GM12875 (cell line): ENCODE measurements around the gene UQCR10.

ENCODE experiments used
- H3K4me3 ChIP-seq: one replicate; pipeline ENCODE4 v1.5.1; 2011; ENCODE audit warnings: low read depth, low read length, control low read depth
- TF ChIP-seq, protein P1 (sequence below): IDR thresholded peaks from 2 replicates; pipeline ENCODE4 v1.5.1; 2011; ENCODE audit warnings: low read depth, mild to moderate bottlenecking, control low read depth, inconsistent platforms, low read length, moderate library complexity, borderline replicate concordance; ENCODE audit not compliant: insufficient read depth

UQCR10 gene

GRCh38 chr22:29798801-29799200 is 31.6 kb downstream of the UQCR10 start:
- no peak overlapping the region for H3K4me3 ChIP-seq
- TF ChIP-seq, protein P1, sequence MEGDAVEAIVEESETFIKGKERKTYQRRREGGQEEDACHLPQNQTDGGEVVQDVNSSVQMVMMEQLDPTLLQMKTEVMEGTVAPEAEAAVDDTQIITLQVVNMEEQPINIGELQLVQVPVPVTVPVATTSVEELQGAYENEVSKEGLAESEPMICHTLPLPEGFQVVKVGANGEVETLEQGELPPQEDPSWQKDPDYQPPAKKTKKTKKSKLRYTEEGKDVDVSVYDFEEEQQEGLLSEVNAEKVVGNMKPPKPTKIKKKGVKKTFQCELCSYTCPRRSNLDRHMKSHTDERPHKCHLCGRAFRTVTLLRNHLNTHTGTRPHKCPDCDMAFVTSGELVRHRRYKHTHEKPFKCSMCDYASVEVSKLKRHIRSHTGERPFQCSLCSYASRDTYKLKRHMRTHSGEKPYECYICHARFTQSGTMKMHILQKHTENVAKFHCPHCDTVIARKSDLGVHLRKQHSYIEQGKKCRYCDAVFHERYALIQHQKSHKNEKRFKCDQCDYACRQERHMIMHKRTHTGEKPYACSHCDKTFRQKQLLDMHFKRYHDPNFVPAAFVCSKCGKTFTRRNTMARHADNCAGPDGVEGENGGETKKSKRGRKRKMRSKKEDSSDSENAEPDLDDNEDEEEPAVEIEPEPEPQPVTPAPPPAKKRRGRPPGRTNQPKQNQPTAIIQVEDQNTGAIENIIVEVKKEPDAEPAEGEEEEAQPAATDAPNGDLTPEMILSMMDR: no peak

DNA sequence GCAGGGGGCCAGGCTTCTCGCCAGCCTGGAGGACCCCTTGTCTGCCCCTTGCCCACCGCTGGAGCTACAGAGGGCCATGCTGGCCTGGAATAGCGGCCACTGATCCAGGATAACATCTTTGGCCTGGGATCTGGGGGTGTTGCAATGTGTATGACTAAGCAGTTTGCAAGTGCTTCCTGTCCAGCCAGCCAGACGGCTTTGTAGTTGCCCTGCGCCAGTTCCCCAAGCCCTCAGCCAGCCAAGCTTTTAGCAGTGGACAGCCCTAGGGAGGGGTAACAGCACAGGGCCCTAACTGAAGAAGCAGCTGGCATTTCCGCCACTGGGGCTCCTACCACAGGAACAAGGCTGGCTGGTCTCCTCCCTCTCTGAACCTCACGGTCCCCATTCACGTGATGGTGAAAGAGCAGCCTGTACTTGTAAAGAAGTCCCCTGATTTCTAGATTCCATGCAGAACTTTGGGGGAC is 32.1 kb downstream of the UQCR10 start:
- H3K4me3 ChIP-seq: no peak overlapping the region
- TF ChIP-seq, protein P1: no peak

GRCh38 chr22:29801153-29801552 is 34.0 kb downstream of the UQCR10 start:
- H3K4me3 ChIP-seq: no peak overlapping the region
- TF ChIP-seq, protein P1: no peak

GRCh38 chr22:29801796-29802195 is 34.6 kb downstream of the UQCR10 start:
- TF ChIP-seq, protein P1: no peak
- no peak overlapping the region for H3K4me3 ChIP-seq

DNA sequence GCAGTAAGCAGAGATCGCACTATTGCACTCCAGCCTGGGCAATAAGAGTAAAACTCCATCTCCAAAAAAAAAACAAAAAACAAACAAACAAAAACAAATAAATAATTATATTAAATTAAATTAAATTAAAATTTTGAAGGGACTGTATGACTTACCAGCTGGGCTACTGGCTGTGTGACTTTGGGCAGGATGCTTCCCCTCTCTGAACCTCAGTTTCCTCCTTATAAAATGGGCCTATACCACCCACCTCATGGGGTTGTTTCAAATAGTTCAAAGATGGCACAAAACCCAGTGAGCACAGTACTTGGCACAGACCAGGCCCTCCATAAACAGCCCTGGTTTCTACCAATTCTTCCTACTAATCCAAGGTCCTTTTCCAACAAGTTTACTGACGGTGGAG is 36.0 kb downstream of the UQCR10 start:
- H3K4me3 ChIP-seq: no peak overlapping the region
- TF ChIP-seq, protein P1: no peak

GRCh38 chr22:29804985-29805384 is 37.8 kb downstream of the UQCR10 start:
- no peak overlapping the region for H3K4me3 ChIP-seq
- TF ChIP-seq, protein P1: no peak

GRCh38 chr22:29806196-29806595 is 39.0 kb downstream of the UQCR10 start:
- no peak overlapping the region for H3K4me3 ChIP-seq
- TF ChIP-seq, protein P1: no peak
